ENCODE measurements around the gene EEF1A2.

EEF1A2 gene

DNA sequence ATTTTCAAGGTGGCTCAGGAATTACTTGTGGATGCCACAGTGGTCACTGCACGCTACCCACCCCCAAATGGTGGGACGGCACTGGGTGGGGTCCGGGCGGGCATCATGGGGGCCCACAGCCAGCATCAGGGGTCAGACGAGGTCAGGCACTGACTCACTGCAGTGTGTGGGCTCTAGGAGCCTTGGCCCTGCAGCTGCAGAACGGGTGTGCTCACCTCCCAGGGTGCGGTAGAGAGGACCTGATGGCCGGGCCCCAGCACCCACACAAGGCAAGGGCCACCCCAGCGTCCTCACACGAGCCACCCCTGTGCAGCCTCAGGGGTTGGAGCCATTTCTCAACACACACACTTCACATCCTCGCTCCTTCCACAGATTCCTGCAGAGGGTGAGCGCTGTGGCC is 60.8 kb downstream of the EEF1A2 start:
- no peak overlapping the region for H3K27ac ChIP-seq (ENCODE audit: low read depth, low read length)
- no peaks in the 10 kb centered on the region for H3K36me3 ChIP-seq (ENCODE audit: control insufficient read depth in 5 of 5, insufficient read depth in 5 of 5, low read length in 5 of 5)

More for the DNA sequence above, 60.8 kb downstream of the EEF1A2 start:
- H3K4me1 ChIP-seq (ENCODE audit: control insufficient read depth in 5 of 5, insufficient read depth in 5 of 5, low read length in 5 of 5) = peaks cover 0 to 10% (median 4%) of the 10 kb centered on the region in 5 donors
- peaks cover 28 to 49% (median 39%) of the 10 kb centered on the region in 5 donors for H3K27me3 ChIP-seq (ENCODE audit: control insufficient read depth in 5 of 5, insufficient read depth in 4 of 5, low read length in 5 of 5)
- H3K9ac ChIP-seq (ENCODE audit: low read length in 5 of 5) = no peak overlapping the region
- H3K4me3 ChIP-seq (ENCODE audit: low read depth in 1 of 5, low read length in 5 of 5) = no peak overlapping the region
- no peaks in the 10 kb centered on the region for H3K9me3 ChIP-seq (ENCODE audit: control insufficient read depth in 5 of 5, low read length in 5 of 5)

All from subcutaneous abdominal adipose tissue (tissue), 5 donors.